Stimulated activated CD8-positive, alpha-beta memory T cell treated with anti-CD3 and anti-CD28 coated beads, Interleukin-15, amount 100 ng/mL, for 4 hours (primary cell): ENCODE results near the gene NT5DC1.

ENCODE experiments used
- DNase-seq, 2 donors: peaks; one replicate each; pipeline ENCODE4 v3.0.0-alpha.2; 2020; ENCODE audit warnings: low read depth in 2 of 2

Gene NT5DC1

GRCh38 chr6:116191881-116192280 is 91.2 kb downstream of the NT5DC1 start:
- no peak for DNase-seq

- no peak for DNase-seq
Observed at GRCh38 chr6:116192786-116193185, 92.1 kb downstream of the NT5DC1 start.

DNA sequence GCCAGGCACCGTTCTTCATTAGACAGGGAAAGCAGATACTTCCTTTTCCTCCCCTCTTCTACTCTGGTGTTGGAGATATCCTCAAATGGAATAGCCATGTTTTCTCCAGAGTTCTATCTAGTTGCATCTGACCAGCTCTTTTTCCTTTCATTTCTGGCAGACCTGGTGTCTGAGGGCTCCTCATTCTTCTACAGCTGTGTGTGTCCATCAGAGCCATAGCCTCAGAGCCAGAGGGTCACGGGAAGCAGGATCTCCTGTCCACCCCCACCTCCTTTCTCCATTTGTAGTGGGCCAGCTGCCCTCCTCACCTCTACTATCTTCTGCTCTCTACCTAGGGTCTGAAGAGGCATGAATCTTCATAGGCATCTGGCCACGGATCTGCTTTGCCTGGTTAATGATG is 96.2 kb downstream of the NT5DC1 start:
- no peak for DNase-seq

DNA sequence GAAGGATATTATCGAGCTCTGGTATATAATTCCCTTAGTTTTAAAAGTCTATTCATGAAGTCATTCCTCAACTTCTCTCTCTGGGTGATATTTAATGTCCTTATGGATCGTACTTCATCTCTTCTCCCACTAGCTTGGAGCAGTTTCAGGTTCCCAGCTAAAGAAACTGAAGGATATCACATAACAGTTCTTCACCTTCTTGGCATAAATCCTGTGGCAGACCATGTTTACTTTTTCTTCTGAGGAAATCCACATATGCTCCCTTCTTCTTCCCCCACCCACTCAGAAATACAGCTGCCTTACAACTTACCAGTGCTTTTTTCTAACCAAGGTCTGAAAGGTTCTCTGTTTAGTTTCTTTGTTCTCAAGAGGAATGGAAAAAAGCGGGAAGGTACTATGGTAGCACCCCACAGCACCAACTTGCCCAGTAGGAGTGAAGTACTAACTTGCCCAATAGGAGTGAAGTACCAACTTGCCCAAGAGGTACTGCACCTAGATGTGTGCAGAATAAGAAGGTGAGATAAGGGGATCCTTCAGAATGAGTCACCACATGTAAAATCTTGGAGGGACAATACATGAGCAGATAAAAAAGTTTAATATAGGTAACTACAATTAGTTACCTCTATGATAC is 100.1 kb downstream of the NT5DC1 start:
- no peak for DNase-seq

GRCh38 chr6:116201538-116201937 is 100.9 kb downstream of the NT5DC1 start:
- no peak for DNase-seq

DNA sequence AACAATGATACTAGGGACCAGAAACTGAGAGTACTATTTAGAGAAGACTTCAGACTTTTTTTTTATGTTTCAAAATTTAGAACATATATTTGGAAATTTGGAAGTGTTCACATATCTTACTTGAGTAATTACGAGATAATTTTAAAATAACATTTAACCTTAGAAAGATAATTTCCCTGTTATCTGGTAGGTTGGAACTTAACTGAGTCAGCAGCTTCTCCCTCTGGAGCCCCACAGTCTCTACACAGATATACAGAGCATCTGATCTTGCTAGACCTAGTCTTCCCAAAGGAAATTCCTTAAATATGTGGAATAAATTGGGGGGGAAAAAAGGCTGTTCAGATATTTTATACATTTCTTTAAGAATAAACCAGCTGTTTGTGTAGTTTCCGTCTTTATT is 104.6 kb downstream of the NT5DC1 start:
- no peak for DNase-seq

DNA sequence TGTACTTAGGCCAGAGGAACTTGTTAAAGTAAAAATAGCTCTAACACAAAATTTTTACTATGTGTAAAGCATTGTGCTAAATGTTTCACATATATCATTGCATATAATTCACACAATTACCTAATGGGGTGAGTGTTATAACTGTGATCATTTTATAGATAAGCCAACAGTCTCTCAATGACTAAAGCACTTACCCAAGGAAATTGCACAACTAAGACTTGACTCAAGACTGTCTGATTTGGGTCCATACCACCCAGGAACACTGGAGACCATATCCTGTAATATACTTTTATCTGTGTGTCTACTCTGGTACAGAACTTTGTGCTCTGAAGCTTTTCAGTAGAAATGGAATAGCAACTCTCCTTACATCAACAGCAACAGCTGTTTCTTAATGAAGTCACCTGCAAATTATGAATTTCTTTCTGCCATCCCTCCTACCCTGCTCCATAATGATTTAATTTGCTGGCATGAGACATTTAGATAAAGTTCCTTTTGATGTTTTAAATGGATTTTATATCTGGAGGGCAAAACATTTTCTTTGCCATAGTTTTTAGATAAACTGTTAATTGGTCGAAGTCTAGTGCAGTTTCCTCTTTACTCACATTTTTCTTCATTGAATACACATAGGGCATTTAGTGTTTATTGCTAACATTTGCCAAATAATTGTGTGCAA is 105.7 kb downstream of the NT5DC1 start:
- DNase-seq, result no peak

- no peak for DNase-seq
Observed at GRCh38 chr6:116208056-116208785, 107.6 kb downstream of the NT5DC1 start.

- no peak for DNase-seq
Observed at GRCh38 chr6:116210316-116210715, 109.7 kb downstream of the NT5DC1 start.

DNA sequence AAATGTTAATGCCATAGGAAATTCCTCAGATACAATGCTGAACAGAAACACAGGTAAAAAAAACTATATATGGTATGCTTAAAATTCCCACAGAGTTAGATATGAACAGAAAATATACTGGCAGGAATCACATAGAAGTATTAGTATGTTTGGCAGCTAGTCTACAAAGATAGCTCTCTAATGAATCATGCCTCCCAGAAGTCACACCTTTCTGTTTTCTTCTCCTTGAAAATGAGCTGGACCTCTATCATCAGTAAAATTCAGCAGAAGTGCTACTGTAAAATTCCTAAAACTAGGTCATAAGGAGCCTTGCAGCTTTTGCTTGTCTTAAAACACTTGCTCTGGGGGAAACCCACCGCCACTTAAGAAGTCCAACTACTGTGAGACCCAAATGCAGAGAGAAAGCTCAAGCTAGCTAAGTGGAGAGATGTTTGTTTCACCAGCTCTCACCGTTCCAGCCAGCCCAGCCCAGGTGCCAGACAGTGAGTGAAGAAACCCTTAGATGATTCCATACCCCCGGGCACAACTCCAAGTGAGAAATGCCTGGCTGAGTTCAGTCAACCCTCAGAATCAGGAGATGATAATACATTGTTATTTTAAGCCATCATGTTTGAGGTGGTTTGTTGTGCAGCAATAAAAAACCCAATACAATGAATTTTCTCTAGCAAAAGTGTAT is 110.2 kb downstream of the NT5DC1 start:
- DNase-seq, result no peak

DNA sequence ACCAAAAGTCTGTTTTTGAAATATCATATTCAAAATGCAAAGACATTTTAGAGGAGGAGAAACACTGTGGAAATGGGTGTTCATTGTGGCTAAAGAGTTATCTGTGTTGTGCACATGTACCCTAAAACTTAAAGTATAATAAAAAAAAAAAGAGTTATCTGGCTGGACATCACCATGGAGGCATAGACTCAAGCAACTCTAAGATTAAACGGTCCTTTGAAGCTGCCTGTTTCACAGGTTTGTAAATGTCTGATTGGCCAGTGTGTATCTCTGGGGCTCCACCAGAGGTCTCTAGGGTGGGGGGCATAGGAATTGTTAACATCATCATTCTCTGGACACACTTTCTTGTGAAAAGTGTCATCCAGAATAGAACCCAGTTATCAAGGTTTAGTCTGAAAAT is 114.0 kb downstream of the NT5DC1 start:
- no peak for DNase-seq

DNA sequence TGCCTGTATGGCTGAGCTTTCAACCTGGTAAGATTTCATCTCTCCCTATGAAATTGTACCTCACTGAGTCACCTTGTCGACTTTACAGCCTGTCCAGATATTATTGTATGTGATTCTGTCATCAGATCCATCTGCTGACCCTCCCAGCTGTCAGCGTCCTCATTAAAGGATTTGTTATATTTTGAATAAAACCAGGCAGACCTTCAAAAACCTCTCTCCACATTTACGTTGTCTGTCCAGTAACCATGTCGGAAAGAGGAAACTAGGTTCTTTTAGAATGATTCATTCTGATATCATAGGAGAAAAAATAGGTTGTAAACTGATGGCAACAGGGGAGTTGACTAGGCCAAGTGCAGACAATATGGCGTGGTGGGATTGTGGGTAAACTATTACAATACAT is 114.8 kb downstream of the NT5DC1 start:
- DNase-seq, result no peak

- no peak for DNase-seq
Observed at GRCh38 chr6:116217069-116217468, 116.4 kb downstream of the NT5DC1 start.

DNA sequence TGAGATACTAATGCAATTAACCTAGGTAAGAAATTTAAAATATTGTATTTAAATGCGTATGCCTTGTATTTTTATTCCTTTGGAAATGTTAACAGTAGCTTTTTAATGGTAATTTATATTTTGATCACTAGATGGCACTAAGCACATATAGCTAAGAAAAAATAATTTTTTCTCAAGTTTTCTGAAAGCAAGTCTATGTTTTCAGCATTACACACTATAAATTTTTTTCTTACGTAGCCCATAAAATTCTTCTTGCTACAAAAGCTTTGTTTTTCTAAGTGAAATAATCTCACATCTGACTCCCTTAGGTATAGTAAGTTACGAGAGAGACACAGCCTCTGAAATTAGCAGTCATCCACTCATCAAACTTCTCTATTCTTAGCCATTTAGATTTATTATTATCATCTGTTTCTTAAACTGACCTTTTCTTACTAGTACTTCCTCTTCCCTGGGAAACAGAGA is 117.5 kb downstream of the NT5DC1 start:
- DNase-seq, result no peak

GRCh38 chr6:116218866-116219265 is 118.2 kb downstream of the NT5DC1 start:
- DNase-seq, result no peak

DNA sequence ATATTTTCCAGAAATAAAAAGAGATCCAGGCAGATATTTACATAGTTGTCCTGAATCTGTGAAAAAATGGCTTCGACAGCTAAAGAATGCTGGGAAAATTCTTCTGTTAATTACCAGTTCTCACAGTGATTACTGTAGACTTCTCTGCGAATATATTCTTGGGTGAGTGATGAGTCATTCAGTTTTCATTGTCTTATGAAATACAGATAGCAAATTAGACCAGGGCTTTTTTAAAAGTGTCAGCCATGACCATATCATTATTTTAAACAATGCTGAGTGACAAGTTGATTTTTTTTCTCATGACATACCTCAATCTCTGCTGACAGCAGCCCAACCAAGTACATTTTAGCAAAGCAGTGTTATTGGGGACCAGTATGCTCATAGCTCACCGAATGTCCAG is 120.4 kb downstream of the NT5DC1 start:
- no peak for DNase-seq

GRCh38 chr6:116221911-116222310 is 121.3 kb downstream of the NT5DC1 start:
- no peak for DNase-seq

DNA sequence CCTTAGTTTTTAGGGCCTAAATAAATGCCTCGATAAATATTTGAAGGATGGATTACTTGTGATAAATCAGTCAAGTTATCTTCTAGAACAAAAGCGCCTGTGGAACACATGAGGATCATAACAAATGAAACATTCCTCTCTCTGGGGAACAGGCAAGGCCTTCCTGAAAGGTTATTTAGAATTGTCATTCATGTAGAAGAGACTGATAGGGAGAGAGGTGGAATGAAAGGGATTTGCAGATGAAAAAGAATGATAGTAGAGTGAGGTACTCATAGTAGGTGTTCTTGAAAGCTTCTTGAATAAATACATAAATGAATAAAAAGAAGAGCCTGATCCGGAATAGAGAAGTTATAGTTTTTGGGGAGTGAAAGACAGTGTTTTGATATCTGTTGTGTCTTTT is 122.7 kb downstream of the NT5DC1 start:
- DNase-seq, result no peak

GRCh38 chr6:116229287-116229913 is 128.7 kb downstream of the NT5DC1 start:
- DNase-seq, result no peak

- no peak for DNase-seq
Observed at GRCh38 chr6:116234689-116235088, 134.0 kb downstream of the NT5DC1 start.

DNA sequence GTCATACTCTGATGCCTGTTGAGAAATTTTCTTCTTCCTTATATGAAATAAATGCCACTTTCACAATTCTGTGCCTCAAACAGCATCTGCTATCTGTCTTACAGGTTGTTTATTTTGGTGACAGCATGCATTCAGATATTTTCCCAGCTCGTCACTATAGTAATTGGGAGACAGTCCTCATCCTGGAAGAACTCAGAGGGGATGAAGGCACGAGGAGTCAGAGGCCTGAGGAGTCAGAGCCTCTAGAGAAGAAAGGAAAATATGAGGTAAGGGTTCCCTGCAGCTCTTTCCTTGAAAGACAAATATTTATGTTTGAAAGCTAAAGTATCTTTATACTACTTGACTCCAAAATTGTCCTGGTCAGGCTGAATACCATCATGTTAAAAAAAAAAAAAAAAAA is 137.4 kb downstream of the NT5DC1 start:
- DNase-seq, result no peak

GRCh38 chr6:116239256-116239655 is 138.6 kb downstream of the NT5DC1 start:
- no peak for DNase-seq
